ENCODE data around the gene CYREN.
"Not testable (repeated sequence)": the region's sequence is repeated elsewhere in the genome, so short reads cannot be mapped to it uniquely, and the experiment has no call there.

DNA sequence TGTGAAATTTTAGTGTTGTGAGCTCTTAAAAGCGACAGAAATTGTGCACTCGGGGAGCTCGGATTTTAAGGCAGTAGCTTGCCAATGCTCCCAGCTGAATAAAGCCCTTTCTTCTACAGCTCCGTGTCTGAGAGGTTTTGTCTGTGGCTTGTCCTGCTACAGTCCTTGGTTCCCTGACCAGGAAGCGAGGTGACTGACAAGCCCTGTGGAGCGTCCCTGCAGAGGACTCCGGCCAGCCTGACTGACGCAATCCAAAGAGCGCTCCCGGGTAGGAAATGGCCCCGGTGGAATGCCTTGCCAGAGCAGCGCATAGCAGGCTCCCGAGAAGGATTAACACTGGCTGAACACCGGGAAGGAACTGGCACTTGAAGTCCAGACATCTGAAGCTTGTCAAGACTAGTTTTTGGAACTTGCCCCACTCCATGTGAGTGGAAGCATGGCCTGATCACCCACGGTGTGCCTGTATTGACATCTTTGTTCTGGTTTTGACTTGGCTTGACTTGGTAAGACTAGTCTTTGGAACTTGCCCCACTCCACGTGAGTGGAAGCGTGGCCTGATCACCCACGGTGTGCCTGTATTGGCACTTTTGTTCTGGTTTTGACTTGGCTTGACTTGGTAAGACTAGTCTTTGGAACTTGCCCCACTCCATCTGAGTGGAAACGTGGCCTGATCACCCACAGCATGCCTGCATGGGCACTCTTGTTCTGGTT lies 1.2 kb upstream of the CYREN start:
- TF ChIP-seq, protein P1, sequence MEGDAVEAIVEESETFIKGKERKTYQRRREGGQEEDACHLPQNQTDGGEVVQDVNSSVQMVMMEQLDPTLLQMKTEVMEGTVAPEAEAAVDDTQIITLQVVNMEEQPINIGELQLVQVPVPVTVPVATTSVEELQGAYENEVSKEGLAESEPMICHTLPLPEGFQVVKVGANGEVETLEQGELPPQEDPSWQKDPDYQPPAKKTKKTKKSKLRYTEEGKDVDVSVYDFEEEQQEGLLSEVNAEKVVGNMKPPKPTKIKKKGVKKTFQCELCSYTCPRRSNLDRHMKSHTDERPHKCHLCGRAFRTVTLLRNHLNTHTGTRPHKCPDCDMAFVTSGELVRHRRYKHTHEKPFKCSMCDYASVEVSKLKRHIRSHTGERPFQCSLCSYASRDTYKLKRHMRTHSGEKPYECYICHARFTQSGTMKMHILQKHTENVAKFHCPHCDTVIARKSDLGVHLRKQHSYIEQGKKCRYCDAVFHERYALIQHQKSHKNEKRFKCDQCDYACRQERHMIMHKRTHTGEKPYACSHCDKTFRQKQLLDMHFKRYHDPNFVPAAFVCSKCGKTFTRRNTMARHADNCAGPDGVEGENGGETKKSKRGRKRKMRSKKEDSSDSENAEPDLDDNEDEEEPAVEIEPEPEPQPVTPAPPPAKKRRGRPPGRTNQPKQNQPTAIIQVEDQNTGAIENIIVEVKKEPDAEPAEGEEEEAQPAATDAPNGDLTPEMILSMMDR (IDR thresholded peaks at IDR 0.05) = not testable (repeated sequence)
- not testable (repeated sequence) for TF ChIP-seq EP300 (IDR thresholded peaks at IDR 0.05)
- peak in 1 of 4 donors; percentile 39 for TF ChIP-seq POLR2A (IDR thresholded peaks at IDR 0.05)

All from upper lobe of left lung (tissue), 4 donors.